ENCODE data around the gene ANKZF1.
A peak's percentile ranks its signal among the peaks of the same experiment; 100 is the strongest.

Gene ANKZF1

GRCh38 chr2:219266232-219266631 is 36.6 kb downstream of the ANKZF1 start:
- 72 to 92% methylated on average over 1 to 4 of the region's 5 CpGs for WGBS, 2 experiments (ENCODE audit: insufficient coverage in 2 of 2)
- no peak overlapping the region for H3K4me3 ChIP-seq (ENCODE audit: extremely low read depth, insufficient read depth, low read length, poor library complexity, severe bottlenecking)
- no peak overlapping the region for H3K27ac ChIP-seq (ENCODE audit: low read depth, low read length, severe bottlenecking)
- no peaks in the 10 kb centered on the region for H3K4me1 ChIP-seq (ENCODE audit: control insufficient read depth, insufficient read depth, low read length, poor library complexity, severe bottlenecking)
- H3K36me3 ChIP-seq (ENCODE audit: control insufficient read depth, insufficient read depth, low read length) = no peaks in the 10 kb centered on the region
- no peaks in the 10 kb centered on the region for H3K9me3 ChIP-seq (ENCODE audit: control insufficient read depth, low read length)

GRCh38 chr2:219266886-219267285 is 37.3 kb downstream of the ANKZF1 start:
- H3K9me3 ChIP-seq (ENCODE audit: control insufficient read depth, low read length) = no peaks in the 10 kb centered on the region
- no peaks in the 10 kb centered on the region for H3K4me1 ChIP-seq (ENCODE audit: control insufficient read depth, insufficient read depth, low read length, poor library complexity, severe bottlenecking)
- H3K27ac ChIP-seq (ENCODE audit: low read depth, low read length, severe bottlenecking) = no peak overlapping the region
- no peak overlapping the region for H3K4me3 ChIP-seq (ENCODE audit: extremely low read depth, insufficient read depth, low read length, poor library complexity, severe bottlenecking)
- H3K36me3 ChIP-seq (ENCODE audit: control insufficient read depth, insufficient read depth, low read length) = no peaks in the 10 kb centered on the region
- WGBS, 2 experiments (ENCODE audit: insufficient coverage in 2 of 2) = 86 to 100% methylated on average over 1 of the region's 1 CpG

DNA sequence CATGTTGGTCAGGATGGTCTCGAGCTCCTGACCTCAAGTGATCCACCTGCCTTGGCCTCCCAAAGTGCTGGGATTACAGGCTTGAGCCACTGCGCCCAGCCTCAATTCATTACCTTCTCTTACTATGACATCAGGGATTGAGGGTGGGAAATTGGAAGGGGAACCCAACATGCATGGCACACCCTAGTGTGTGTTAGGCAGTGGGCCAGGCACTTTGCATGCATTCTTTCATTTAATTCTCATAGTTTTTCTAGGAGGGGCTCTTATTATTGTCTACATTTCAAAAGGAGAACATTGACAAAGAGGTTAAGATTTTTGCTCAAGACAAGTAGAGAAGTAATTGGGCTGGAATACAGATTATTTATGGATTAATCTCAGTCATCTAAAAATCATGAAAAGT is 38.7 kb downstream of the ANKZF1 start:
- Histone ChIP-seq H3K4me3 (ENCODE audit: extremely low read depth, insufficient read depth, low read length, poor library complexity, severe bottlenecking) (no peak overlapping the region), H3K4me1 (ENCODE audit: control insufficient read depth, insufficient read depth, low read length, poor library complexity, severe bottlenecking) (peaks cover 6% of the 10 kb centered on the region), H3K9me3 (ENCODE audit: control insufficient read depth, low read length) (no peaks in the 10 kb centered on the region), H3K36me3 (ENCODE audit: control insufficient read depth, insufficient read depth, low read length) (no peaks in the 10 kb centered on the region), H3K27ac (ENCODE audit: low read depth, low read length, severe bottlenecking) (no peak overlapping the region)
- WGBS, 2 experiments (ENCODE audit: insufficient coverage in 2 of 2) = 100% methylated on average over 1 of the region's 2 CpGs; no CpG with 5 or more reads in 1 of the 2 experiments

DNA sequence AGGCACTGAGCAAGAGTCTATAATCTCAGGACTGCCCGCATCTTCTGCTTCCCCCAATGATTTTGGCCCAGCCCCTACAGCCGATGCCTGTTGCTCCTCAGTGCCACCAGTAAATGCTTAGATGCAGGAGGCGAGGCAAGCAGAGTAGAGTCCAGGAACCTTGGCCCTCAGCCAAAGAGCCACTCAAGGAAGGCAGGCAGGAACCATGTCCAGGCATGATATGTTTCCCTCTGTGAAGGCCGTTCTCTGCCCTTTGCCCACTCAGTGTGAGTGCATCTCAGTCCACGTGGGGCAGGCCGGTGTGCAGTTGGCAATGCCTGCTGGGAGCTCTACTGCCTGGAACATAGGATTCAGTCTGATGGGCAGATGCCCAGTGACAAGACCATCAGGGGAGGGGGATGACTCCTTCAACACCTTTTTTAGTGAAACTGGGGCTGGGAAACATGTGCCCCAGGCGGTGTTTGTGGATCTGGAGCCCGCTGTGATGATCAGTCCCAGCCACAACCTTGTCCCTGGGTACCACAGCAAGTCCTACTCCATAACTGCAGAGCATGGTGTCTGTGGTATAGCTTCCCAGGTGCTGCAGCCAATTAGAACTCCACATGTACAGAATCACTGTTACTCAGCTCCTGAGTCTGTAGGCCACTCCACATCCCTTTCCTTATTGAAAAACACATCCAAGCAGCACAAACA is 39.9 kb downstream of the ANKZF1 start:
- H3K4me1 ChIP-seq (ENCODE audit: control insufficient read depth, insufficient read depth, low read length, poor library complexity, severe bottlenecking) = peaks cover 18% of the 10 kb centered on the region
- no peaks in the 10 kb centered on the region for H3K36me3 ChIP-seq (ENCODE audit: control insufficient read depth, insufficient read depth, low read length)
- WGBS, 2 experiments (ENCODE audit: insufficient coverage in 2 of 2) = 93 to 95% methylated on average over 8 of the region's 8 CpGs
- no peak overlapping the region for H3K4me3 ChIP-seq (ENCODE audit: extremely low read depth, insufficient read depth, low read length, poor library complexity, severe bottlenecking)
- no peaks in the 10 kb centered on the region for H3K9me3 ChIP-seq (ENCODE audit: control insufficient read depth, low read length)
- H3K27ac ChIP-seq (ENCODE audit: low read depth, low read length, severe bottlenecking) = no peak overlapping the region

- Histone ChIP-seq H3K4me1 (ENCODE audit: control insufficient read depth, insufficient read depth, low read length, poor library complexity, severe bottlenecking) (peaks cover 18% of the 10 kb centered on the region), H3K27ac (ENCODE audit: low read depth, low read length, severe bottlenecking) (no peak overlapping the region), H3K36me3 (ENCODE audit: control insufficient read depth, insufficient read depth, low read length) (no peaks in the 10 kb centered on the region), H3K9me3 (ENCODE audit: control insufficient read depth, low read length) (no peaks in the 10 kb centered on the region), H3K4me3 (ENCODE audit: extremely low read depth, insufficient read depth, low read length, poor library complexity, severe bottlenecking) (no peak overlapping the region)
- 88 to 100% methylated on average over 3 to 5 of the region's 5 CpGs for WGBS, 2 experiments (ENCODE audit: insufficient coverage in 2 of 2)
These were observed 40.4 kb downstream of the ANKZF1 start for GRCh38 chr2:219270055-219270372.

GRCh38 chr2:219271021-219271420 is 41.4 kb downstream of the ANKZF1 start:
- peaks cover 22% of the 10 kb centered on the region for H3K4me1 ChIP-seq (ENCODE audit: control insufficient read depth, insufficient read depth, low read length, poor library complexity, severe bottlenecking)
- H3K4me3 ChIP-seq (ENCODE audit: extremely low read depth, insufficient read depth, low read length, poor library complexity, severe bottlenecking) = no peak overlapping the region
- no peak overlapping the region for H3K27ac ChIP-seq (ENCODE audit: low read depth, low read length, severe bottlenecking)
- H3K36me3 ChIP-seq (ENCODE audit: control insufficient read depth, insufficient read depth, low read length) = no peaks in the 10 kb centered on the region
- 100% methylated on average over 2 of the region's 2 CpGs for WGBS, 2 experiments (ENCODE audit: insufficient coverage in 2 of 2)
- H3K9me3 ChIP-seq (ENCODE audit: control insufficient read depth, low read length) = no peaks in the 10 kb centered on the region

DNA sequence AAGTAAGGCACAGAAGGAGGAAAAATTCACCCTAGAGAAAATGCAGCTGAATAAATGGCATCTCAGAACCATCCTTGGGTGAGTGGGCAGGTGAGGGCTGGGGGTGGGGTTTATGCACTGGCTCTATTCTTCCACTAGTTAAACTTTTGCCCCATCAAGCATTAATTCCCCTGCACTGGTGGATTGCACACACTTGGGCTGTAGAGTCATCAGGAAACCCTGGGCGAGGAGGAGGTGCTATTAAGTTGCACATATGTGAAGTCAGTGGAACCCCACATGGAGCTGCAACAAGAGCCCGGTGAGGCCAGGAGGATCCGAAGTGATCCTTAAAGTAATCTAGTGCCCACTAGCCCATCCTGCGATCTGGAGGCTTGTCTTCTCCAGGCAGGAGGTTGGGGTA is 42.8 kb downstream of the ANKZF1 start:
- H3K4me3 ChIP-seq (ENCODE audit: extremely low read depth, insufficient read depth, low read length, poor library complexity, severe bottlenecking) = no peak overlapping the region
- H3K36me3 ChIP-seq (ENCODE audit: control insufficient read depth, insufficient read depth, low read length) = no peaks in the 10 kb centered on the region
- WGBS, 2 experiments (ENCODE audit: insufficient coverage in 2 of 2) = 90 to 97% methylated on average over 2 to 3 of the region's 4 CpGs
- peaks cover 25% of the 10 kb centered on the region for H3K4me1 ChIP-seq (ENCODE audit: control insufficient read depth, insufficient read depth, low read length, poor library complexity, severe bottlenecking)
- H3K27ac ChIP-seq (ENCODE audit: low read depth, low read length, severe bottlenecking) = no peak overlapping the region
- H3K9me3 ChIP-seq (ENCODE audit: control insufficient read depth, low read length) = no peaks in the 10 kb centered on the region

- no peaks in the 10 kb centered on the region for H3K9me3 ChIP-seq (ENCODE audit: control insufficient read depth, low read length)
- H3K4me1 ChIP-seq (ENCODE audit: control insufficient read depth, insufficient read depth, low read length, poor library complexity, severe bottlenecking) = peaks cover 32% of the 10 kb centered on the region
- 57 to 100% methylated on average over 1 of the region's 2 CpGs for WGBS, 2 experiments (ENCODE audit: insufficient coverage in 2 of 2)
- no peaks in the 10 kb centered on the region for H3K36me3 ChIP-seq (ENCODE audit: control insufficient read depth, insufficient read depth, low read length)
- no peak overlapping the region for H3K27ac ChIP-seq (ENCODE audit: low read depth, low read length, severe bottlenecking)
- H3K4me3 ChIP-seq (ENCODE audit: extremely low read depth, insufficient read depth, low read length, poor library complexity, severe bottlenecking) = no peak overlapping the region
These were observed 43.4 kb downstream of the ANKZF1 start for GRCh38 chr2:219272995-219273394.

DNA sequence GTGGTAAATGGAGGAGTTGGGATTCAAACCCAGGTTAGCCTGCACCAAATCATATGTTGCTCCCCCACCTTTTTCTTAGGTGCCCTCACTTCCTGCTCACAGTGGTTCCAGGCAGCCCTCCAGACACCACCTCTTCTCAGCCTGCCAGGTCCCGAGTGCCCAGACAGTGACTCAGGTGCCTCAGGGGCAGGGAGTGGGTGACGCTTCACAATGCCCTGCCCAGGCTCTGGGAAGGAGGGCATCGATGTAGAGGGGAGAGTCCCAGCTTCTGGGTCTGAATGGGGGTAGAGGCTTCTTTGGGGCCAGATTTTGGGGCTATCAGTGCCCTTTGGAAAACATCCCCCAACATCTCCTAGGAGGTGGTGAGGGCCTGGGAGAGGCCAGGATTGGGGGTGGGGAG is 44.3 kb downstream of the ANKZF1 start:
- Histone ChIP-seq H3K4me1 (ENCODE audit: control insufficient read depth, insufficient read depth, low read length, poor library complexity, severe bottlenecking) (peaks cover 38% of the 10 kb centered on the region), H3K36me3 (ENCODE audit: control insufficient read depth, insufficient read depth, low read length) (no peaks in the 10 kb centered on the region), H3K9me3 (ENCODE audit: control insufficient read depth, low read length) (no peaks in the 10 kb centered on the region), H3K27ac (ENCODE audit: low read depth, low read length, severe bottlenecking) (peak overlapping the region; percentile 94), H3K4me3 (ENCODE audit: extremely low read depth, insufficient read depth, low read length, poor library complexity, severe bottlenecking) (no peak overlapping the region)
- no CpG with 5 or more reads among the region's 3 CpGs for WGBS, 2 experiments (ENCODE audit: insufficient coverage in 2 of 2)

GRCh38 chr2:219274361-219274921 is 44.8 kb downstream of the ANKZF1 start:
- no peaks in the 10 kb centered on the region for H3K36me3 ChIP-seq (ENCODE audit: control insufficient read depth, insufficient read depth, low read length)
- peaks cover 38% of the 10 kb centered on the region for H3K4me1 ChIP-seq (ENCODE audit: control insufficient read depth, insufficient read depth, low read length, poor library complexity, severe bottlenecking)
- H3K9me3 ChIP-seq (ENCODE audit: control insufficient read depth, low read length) = no peaks in the 10 kb centered on the region
- WGBS, 2 experiments (ENCODE audit: insufficient coverage in 2 of 2) = 53 to 54% methylated on average over 5 of the region's 6 CpGs
- no peak overlapping the region for H3K4me3 ChIP-seq (ENCODE audit: extremely low read depth, insufficient read depth, low read length, poor library complexity, severe bottlenecking)
- peak overlapping the region; percentile 94 for H3K27ac ChIP-seq (ENCODE audit: low read depth, low read length, severe bottlenecking)

Measured in mesodermal cell (in vitro differentiated cells).